Measurements from ENCODE around the gene MTF2. TPM values are rescaled to one million over a fixed set of nuclear protein-coding genes. Genes with fewer than 3 reads are reported as not detected.
A peak's percentile ranks its signal among the peaks of the same experiment; 100 is the strongest.
"Not testable (repeated sequence)": the region's sequence is repeated elsewhere in the genome, so short reads cannot be mapped to it uniquely, and the experiment has no call there.

Gene MTF2
- 1 to 10 TPM; 4.5 to 9.3 (median 7.1) TPM for total RNA-seq
- long read RNA-seq, partial matches to known transcripts: 1 of 1 reads
- long read RNA-seq, other reads (novel, unspliced or antisense): 0 of 1 reads

DNA sequence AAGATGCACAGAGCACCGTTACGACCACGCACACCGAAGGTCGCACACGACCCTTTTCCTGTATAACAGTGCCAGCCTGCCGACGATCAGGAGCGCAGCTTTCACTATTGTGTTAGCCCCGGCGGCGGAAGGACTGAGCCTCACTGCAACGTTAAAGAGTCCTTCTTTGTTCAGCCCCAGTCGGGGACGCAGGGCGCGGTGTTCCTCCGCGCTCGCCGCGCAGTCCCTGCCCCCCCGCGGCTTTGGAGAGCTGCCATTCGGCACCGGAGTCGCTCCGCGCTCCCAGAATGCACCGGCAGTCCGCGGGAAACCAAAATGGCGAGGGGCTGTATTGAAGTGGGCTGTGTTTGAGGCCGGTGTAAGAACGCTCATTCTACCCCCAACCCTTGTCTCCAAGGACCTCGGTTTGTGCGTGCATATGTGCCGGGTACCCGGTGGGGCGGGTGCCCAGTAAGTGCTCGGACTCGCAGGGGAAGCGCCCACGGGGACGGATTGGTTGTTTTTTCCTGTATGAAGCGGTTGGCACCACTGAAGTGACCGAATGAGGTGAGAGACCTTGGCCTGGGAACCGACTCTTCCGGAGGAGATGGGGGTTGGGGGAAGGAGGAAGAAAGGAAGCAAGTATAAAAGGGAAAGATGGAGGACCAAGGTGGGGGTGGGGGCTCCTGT is at the start of gene MTF2:
Gene MTF2, plus strand, starts transcription at position 298 of the 669 bp plus-strand sequence. Its CDS starts 244 bp downstream, at position 542.
- no peaks in the 10 kb centered on the region for H3K36me3 ChIP-seq
- intact Hi-C loops (cut with DNase I): no loop called here
- peak; percentile 96 to 97 (median 96) for DNase-seq
- peak within 1 kb of the TSS; percentile 68 to 80 (median 72) for H3K27ac ChIP-seq
- no peaks in the 10 kb centered on the region for H3K9me3 ChIP-seq
- peak; percentile 93 to 95 (median 95) for ATAC-seq
- WGBS (ENCODE audit: insufficient coverage, low coverage, low lambda C conversion rate, missing lambda C conversion rate): 0% methylated on average over 26 of the region's 49 CpGs
- H3K27me3 ChIP-seq: no peaks in the 10 kb centered on the region
- peak within 1 kb of the TSS; percentile 76 to 81 (median 80) for H3K4me3 ChIP-seq
- peaks cover 0 to 24% (median 10%) of the 10 kb centered on the region in 4 donors for H3K4me1 ChIP-seq
- TF ChIP-seq POLR2A (IDR thresholded peaks at IDR 0.05): peak; percentile 97
- TF ChIP-seq, protein P1, sequence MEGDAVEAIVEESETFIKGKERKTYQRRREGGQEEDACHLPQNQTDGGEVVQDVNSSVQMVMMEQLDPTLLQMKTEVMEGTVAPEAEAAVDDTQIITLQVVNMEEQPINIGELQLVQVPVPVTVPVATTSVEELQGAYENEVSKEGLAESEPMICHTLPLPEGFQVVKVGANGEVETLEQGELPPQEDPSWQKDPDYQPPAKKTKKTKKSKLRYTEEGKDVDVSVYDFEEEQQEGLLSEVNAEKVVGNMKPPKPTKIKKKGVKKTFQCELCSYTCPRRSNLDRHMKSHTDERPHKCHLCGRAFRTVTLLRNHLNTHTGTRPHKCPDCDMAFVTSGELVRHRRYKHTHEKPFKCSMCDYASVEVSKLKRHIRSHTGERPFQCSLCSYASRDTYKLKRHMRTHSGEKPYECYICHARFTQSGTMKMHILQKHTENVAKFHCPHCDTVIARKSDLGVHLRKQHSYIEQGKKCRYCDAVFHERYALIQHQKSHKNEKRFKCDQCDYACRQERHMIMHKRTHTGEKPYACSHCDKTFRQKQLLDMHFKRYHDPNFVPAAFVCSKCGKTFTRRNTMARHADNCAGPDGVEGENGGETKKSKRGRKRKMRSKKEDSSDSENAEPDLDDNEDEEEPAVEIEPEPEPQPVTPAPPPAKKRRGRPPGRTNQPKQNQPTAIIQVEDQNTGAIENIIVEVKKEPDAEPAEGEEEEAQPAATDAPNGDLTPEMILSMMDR (IDR thresholded peaks at IDR 0.05): no peak

DNA sequence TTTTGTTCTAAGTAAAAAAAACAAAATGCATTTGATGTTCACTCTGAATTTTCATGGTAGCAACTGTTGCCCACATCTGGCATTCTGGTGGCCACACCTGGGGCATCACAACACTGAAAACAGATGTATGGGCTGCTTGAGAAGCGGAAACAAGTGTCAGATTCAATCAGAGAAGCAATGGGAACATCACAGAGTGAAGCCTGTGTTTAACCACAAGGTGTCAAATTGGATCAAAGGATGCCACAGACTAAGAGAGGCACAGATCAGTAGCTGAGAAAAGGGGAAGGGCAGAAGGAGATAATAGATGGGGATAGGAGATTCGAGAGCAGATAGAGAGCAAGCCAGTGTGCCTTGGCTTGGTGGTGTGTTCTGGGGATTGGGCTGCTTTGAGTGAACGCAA is 49.8 kb upstream of the MTF2 start:
- H3K9me3 ChIP-seq: no peaks in the 10 kb centered on the region
- no peaks in the 10 kb centered on the region for H3K36me3 ChIP-seq
- intact Hi-C loops (cut with DNase I): no loop called here
- TF ChIP-seq POLR2A (IDR thresholded peaks at IDR 0.05): no peak
- TF ChIP-seq, protein P1 (IDR thresholded peaks at IDR 0.05): no peak
- 69% methylated on average over 3 of the region's 3 CpGs for WGBS (ENCODE audit: insufficient coverage, low coverage, low lambda C conversion rate, missing lambda C conversion rate)
- DNase-seq (no peak), ATAC-seq (no peak)
- no peak overlapping the region for H3K27ac ChIP-seq
- H3K4me3 ChIP-seq: no peak overlapping the region
- H3K4me1 ChIP-seq: no peaks in the 10 kb centered on the region
- H3K27me3 ChIP-seq: no peaks in the 10 kb centered on the region

DNA sequence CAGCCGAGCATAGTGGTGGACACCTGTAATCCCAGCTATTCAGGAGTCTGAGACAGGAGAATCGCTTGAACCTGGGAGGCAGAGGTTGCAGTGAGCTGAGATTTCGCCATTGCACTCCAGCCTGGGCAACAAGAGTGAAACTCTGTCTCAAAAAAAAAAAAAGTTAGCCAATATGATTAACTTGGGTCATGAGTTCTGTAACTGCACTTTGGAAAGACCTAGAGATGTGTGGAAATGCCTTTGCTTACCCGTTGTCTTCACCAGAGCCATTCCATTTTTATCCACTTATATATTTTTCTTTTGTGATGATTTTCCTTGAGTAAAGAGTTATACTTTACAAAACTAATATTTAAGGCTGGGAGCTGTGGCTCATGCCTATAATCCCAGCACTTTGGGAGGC is 48.9 kb upstream of the MTF2 start:
- intact Hi-C loops (cut with DNase I); H3K4me1 ChIP-seq; H3K9me3 ChIP-seq; ATAC-seq; H3K27me3 ChIP-seq; H3K4me3 ChIP-seq; H3K36me3 ChIP-seq; DNase-seq; H3K27ac ChIP-seq: not testable (repeated sequence)
- 77% methylated on average over 4 of the region's 4 CpGs for WGBS (ENCODE audit: insufficient coverage, low coverage, low lambda C conversion rate, missing lambda C conversion rate)

DNA sequence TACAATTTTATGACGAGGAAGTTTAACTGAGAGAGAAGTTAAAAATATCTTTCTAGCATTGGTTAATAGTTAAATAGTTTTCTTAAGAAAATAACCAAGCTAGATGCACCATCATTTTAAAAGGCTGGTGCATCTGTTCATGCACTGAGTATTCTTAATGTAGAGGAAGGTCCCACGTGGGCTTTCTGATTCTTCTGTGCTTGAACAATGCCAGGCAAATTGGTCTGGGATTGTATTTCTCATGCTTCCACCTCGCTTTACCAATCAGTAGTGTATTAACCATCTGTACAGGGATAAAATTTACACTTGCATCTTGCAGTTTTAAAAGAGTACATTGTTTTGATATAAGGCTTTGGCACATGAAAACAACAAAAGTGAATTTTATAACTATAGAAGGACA is 47.4 kb upstream of the MTF2 start:
- H3K27ac ChIP-seq: no peak overlapping the region
- intact Hi-C loops (cut with DNase I): no loop called here
- no peaks in the 10 kb centered on the region for H3K36me3 ChIP-seq
- 66% methylated on average over 3 of the region's 3 CpGs for WGBS (ENCODE audit: insufficient coverage, low coverage, low lambda C conversion rate, missing lambda C conversion rate)
- ATAC-seq (no peak), DNase-seq (no peak)
- no peaks in the 10 kb centered on the region for H3K4me1 ChIP-seq
- H3K27me3 ChIP-seq: no peaks in the 10 kb centered on the region
- no peaks in the 10 kb centered on the region for H3K9me3 ChIP-seq
- TF ChIP-seq, protein P1 (IDR thresholded peaks at IDR 0.05): no peak
- TF ChIP-seq POLR2A (IDR thresholded peaks at IDR 0.05): no peak
- H3K4me3 ChIP-seq: no peak overlapping the region

DNA sequence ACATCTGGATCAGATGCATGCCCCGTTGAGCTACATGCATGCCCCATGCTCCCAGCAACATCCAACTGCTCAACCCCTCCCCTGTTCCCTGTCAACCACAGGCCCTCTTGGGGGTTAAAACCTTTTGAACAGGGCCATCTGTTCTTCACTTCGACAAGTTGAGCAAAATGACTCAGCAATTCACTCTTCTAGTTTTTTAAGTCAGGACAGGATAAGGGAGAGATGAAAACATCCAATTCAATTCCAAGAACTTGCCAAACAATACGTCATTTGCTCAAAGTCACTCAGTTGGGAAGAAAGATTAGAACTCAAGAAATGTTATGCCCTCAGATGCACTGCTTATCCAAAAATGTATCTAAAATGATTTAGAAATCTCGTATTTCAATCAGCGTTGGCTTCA is 46.1 kb upstream of the MTF2 start:
- 56% methylated on average over 5 of the region's 5 CpGs for WGBS (ENCODE audit: insufficient coverage, low coverage, low lambda C conversion rate, missing lambda C conversion rate)
- TF ChIP-seq, protein P1 (IDR thresholded peaks at IDR 0.05): no peak
- TF ChIP-seq POLR2A (IDR thresholded peaks at IDR 0.05): no peak

More for the DNA sequence above, 46.1 kb upstream of the MTF2 start:
- no peak overlapping the region for H3K4me3 ChIP-seq
- H3K36me3 ChIP-seq: no peaks in the 10 kb centered on the region
- DNase-seq (no peak), ATAC-seq (no peak)
- no peak overlapping the region for H3K27ac ChIP-seq
- no peaks in the 10 kb centered on the region for H3K9me3 ChIP-seq
- H3K4me1 ChIP-seq: no peaks in the 10 kb centered on the region
- no peaks in the 10 kb centered on the region for H3K27me3 ChIP-seq
- intact Hi-C loops (cut with DNase I): no loop called here
